GM19035 (cell line): Measurements from ENCODE around the gene CDKN2B.

ENCODE experiments used
- ATAC-seq: cut with Tn5 transposase; IDR thresholded peaks from one replicate; pipeline ENCODE4 v1.9.1; 2021; ENCODE audit not compliant: unreplicated experiment

Gene CDKN2B

DNA sequence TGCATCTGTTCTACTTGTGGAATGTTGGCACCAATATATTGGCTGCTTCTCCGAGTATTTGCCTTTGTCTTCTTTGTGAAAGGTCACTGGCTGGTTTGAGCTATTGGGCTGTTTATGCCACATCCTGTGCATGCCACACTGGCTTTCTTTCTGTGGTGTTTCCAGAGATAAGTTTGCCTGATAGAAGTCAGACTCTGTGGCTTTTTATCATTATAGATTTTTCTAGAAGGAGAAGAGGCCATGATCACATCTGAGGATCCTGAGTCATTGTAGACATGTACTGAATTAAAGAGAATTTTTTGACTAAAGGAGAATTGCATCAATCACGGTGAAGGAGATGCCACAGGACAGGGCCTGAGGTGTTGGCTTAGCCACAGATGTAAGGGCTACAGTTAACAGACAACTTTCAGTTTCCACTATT lies 26.5 kb upstream of the CDKN2B start:
- ATAC-seq, result no peak

DNA sequence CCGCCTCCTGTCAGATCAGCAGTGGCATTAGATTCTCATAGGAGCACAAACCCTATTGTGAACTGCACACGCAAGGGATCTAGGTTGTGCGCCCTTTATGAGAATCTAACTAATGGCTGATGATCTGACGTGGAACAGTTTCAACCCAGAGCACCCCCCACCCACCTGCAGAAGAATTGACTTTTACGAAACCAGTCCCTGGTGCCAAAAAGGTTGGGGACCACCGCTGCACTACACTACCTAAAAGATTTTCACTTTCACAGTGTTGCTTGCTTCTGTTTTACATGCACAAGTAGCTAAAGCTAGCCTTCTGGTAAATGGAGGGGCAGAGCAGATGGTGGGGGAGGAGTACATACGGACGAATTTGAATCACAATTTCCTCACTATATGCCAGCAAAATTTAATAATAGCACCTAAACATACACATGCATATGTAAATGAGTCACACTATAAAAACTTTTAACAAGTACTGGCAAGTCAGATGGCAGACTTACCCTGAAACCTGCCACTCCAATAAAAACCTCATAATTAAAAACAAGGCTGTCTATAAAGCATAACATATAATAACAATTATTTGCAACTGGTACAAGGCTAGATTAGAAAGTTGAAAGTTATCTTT lies 24.0 kb upstream of the CDKN2B start:
- ATAC-seq, result no peak

DNA sequence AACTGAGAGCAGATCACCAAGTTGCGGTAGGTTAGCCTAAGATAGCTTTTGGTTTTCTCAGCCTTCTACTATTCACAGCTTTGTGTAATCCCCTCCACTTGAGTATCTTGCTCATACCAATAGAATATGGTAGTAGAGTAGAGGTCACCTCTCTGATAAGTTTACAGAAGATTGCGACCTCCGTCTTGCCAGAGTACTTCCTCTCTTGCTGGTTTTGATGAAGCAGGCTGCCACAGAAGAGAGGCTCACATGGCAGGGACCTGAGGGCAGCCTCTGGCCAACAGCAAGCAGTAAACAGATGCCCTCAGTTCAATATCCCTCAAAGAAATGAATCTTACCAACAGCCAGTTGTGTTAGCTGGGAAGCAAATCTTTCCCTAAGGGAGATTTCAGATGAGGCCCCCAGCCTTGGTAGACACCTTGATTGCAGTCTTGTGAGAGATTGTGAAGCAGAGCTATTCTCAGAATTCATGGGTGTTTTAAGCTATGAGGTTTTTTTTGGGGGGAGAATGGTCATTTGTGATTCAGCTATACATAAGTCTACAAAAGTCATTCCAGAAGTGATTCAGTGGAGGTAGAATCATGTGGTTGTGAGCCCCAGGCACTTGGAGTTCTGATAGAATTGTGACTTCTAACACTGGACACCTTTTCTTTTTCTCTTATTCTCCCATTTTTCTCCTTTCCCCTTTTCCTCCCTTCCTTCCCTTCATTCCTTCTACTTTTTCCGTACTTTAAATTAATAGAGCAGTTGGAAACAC lies 22.7 kb upstream of the CDKN2B start:
- no peak for ATAC-seq

DNA sequence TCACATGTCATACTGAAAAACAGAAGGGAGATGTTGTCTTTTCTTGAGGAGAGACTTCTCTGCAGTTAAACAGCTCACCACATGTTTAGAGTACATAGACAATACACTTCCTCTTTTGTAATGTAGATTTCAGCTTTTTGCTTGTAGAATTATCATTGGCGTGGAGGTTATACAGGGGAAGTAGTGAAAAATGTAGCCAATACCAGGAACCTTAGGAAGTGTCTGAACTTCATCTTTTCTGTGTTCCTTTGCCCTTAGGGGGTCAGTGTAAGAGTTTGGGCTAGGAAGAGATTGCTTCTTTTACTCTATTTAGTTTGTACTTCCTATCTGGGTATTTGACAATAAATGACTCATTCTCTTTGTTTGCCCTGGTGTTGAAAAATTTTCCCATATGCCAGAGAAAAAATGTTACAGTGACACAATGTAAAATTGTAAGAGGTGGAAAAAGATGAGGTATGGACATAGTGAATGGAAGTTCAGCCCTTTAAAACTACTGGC lies 21.0 kb upstream of the CDKN2B start:
- peak; percentile 87 for ATAC-seq

DNA sequence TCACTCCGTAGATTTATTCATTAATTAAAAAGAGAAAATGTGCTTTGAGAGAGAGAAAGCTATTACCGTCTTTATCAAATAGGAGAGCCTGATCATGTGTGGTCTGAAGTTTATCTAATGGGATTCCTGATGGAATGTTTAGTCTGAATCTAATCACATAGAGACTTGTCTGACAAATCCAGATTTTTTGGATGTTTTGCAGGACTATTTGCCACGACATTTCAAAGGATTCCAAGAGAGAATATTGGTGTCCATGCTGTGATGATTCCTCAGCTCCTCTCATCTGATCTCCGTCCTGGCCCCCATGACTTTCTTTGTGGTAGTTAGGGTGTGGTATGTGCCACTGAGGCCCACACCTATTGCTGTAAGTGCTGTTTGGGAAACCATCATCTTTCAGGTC lies 20.1 kb upstream of the CDKN2B start:
- no peak for ATAC-seq

DNA sequence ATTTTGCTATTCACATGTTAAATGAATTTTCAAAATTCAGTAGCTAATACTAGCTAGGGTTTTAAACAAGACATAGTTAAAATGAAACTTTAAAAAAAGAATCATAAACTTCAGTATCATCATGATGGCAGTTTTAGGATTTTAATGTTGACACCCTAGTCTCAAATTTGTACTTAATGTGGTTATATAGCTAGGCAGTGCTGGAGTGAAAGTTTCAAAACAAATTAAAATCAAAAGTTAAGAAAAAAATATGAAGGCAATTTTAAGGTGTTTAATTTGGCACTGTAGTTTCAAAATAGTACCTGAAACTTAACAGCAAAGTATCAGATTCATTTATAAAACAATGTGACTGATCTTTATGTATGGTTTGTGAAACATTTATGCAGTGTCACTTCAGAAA lies 19.3 kb upstream of the CDKN2B start:
- no peak for ATAC-seq

DNA sequence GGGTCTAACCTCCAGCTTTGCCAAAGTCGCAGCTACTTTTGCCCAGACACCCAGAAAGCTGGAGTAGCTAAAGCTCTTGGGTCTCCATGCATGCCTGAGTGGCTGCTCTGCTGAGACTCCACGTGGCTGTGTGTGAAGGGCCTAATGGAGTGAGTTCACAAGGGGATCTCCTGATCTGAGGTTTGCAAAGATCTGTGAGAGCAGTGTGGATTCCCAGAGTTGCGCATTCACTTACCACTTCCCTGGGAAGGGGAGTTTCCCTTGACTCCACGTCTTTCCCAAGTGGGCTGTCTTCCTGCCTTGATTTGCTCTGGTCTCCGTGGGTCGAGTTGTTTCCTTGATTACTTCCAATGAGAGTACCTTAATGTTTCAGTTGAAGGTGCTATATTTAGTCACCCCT lies 17.6 kb upstream of the CDKN2B start:
- ATAC-seq, result no peak

DNA sequence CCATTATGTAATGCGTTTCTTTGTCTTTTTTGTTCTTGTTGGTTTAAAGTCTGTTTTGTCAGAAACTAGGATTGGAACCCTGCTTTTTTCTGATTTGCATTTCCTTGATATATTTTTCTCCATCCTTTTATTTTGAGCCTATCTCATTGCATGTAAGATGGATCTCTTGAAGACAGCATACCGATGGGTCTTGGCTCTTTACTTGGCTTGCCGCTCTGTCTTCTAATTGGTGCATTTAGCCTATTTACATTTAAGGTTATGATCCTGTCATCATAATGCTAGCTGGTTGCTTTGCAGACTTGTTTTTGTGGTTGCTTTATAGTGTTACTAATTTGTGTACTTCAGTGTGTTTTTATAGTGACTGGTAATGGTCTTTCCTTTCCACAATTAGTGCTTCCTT lies 13.3 kb upstream of the CDKN2B start:
- ATAC-seq, result no peak

DNA sequence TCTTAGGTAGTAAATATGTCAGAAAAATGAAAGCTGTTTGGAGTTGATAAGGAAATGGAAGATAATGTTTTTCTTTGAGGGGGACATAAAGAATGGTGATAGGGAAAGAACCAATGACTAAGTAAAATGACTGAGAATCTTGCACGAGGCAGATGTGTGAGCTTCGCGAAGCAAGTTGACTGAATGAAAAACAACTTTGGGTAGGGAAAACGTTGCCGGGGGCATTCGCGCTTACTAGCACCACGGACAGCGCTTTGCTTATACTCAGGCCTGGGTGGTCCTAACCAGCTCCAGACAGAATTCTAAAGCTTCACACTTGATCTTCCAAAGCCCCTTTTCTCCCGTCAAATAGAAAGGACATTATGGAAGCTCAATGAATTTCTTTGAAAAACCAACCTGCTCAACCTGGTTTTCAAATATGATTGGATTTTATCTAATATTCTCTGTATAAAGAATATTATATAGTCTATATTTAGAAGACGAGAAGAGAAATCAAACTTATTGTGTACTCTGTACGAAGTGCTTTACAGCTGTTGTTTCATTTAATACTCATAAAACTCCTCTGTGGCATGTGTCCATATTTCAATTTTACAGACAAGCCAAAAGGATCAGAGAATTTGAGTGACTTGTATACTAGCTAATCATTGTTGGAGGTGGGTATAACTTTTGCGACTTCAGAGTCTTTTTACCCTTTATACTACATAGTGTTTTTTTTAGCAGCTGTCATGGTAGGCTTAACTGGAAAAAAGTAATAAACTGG lies 1.9 kb upstream of the CDKN2B start:
- no peak for ATAC-seq

DNA sequence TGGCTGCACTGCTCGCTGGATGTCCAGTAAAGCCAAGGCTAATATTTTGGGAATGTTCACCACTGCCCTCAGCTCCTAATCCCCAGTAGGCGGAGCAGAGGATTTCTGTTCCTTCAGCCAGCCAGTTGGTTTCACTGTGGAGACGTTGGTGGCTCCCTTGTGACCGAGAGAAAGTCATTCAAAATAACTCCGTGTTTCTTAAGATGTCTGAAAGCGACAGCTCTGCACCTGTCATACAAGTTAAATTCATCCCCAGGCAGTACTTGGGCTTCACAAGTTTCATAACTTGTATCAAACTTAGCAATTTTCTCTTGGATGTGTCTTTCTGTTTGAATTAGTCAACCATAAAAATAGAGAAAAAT lies 382 bp upstream of the CDKN2B start:
- peak; percentile 55 for ATAC-seq

DNA sequence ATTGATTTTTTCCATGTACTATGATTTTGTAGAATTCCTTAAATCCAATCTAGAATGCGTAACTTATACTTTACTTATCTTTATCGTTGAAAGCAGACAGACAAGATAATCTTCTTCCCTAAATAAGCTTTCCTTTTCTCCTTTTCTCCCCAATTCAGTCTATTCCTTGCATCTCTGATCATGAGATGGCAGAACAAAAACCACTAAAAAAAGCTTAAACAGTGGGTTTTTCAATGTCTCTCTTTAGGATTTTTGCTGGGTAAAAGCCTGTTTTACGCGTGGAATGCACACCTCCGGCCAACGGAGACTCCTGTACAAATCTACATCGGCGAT lies 755 bp downstream of the CDKN2B start:
- ATAC-seq, result no peak

DNA sequence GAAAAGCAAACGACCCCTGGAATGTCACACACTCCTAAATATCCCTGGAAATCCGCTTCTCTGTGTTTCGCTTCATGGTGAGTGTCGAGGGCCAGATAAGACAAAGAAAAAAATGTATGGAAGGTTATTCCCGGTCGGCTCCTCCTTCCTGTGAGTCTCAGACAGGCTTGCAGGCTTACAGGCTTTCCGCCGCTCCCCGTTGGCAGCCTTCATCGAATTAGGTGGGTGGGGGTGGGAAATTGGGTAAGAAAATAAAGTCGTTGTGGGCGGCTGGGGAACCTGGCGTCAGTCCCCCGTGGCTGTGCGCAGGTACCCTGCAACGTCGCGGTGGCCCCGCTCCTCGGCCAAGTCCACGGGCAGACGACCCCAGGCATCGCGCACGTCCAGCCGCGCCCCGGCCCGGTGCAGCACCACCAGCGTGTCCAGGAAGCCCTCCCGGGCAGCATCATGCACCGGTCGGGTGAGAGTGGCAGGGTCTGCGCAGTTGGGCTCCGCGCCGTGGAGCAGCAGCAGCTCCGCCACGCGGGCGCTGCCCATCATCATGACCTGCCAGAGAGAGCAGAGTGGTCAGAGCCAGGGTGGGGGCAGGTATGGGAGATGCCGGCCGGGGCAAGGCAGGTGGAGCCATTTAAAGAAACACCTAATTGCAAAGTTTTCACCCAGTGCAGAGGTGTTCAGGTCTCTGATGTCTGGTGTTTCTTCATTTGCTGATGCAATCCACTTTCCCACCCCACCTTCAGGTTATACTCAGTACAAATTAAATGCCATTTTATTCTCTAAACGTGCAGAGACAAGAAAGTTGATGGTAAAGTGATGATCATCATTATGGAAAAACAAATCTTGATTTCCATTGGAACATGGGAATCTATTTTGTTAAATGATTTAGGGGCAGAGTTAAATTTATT lies 3.2 kb downstream of the CDKN2B start:
- no peak for ATAC-seq

DNA sequence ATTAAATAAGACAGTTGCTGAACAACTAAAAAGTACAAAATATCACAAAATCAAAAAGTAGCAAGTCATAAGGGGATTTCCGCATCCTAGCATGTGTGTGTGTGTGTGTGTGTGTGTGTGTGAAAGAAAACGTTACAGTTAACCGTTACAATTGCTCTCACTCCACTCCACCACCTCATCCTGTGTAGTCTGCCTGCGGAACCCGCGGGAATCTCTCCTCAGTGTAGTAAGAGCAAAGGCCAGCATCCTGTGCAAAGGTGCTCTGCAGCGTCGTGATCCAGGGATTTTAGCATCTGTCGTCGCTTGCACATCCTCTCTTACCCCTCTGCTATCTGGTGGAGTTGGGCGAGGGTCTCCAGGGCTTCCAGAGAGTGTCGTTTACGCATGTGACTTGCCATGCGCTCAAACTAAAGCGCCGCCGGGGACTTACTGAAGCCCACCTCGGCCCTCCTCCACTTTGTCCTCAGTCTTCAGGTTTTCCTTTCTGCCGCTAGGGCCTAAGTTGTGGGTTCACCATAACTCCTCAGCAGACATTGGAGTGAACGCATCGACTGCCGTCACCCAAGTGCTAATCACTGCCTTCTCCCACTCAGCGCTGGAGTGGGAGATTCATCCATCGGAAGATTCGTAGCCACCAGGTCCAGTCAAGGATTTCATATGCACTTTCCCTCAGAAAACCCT lies 3.9 kb downstream of the CDKN2B start:
- ATAC-seq, result no peak

DNA sequence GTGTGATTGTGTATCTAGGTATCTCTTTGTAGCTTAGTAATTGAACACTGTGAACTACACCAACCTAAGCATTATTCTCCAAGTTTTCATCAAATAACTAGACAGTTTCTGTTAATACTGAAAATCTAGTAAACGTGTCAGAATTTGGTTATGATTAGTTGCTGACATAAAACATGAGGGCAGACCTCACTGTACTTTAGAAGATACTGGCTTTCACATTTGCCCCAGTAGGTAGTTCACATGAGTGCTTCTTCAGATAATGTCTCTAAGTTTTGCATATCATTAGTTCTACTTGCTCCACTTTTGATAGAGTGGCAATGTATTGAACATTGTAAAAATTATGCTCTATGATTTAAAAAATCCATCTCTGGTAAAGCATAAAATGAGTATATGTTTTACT lies 7.1 kb downstream of the CDKN2B start:
- ATAC-seq, result no peak

DNA sequence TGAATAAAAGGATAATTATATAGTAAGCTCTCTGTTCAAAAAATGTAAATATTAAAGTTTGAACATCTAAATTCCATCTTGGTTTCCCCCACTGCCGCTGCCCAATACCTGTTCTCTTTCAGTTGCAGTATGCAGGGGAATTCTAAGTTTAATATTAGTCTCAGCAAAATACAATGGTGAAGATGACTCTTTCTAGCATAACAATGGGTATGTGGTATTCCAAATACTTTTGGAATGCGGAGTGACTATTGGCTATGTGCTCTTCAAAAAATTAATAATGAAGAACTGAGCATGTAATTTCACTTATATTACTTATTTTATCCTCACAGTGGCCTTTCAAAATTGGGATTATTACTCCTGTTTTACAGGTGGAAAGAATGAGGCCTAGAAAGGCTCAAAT lies 11.1 kb downstream of the CDKN2B start:
- no peak for ATAC-seq

DNA sequence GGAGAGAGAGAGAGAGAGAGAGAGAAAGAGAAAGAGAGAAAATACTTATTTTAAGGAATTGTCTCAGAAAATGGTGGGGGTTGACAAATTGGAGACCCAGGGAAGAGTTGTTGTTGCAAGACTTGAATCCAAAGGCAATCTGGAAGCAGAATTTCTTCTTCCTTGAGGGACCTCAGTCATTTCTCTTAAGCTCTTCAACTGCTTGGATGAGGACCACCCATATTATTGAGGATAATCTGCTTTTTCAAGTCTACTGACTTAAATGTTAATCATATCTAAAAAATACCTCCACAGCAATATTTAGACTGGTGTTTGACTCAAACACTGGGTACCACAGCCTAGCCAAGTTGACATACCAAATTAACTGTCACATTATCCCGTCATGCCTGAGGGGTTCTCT lies 11.6 kb downstream of the CDKN2B start:
- ATAC-seq, result no peak

DNA sequence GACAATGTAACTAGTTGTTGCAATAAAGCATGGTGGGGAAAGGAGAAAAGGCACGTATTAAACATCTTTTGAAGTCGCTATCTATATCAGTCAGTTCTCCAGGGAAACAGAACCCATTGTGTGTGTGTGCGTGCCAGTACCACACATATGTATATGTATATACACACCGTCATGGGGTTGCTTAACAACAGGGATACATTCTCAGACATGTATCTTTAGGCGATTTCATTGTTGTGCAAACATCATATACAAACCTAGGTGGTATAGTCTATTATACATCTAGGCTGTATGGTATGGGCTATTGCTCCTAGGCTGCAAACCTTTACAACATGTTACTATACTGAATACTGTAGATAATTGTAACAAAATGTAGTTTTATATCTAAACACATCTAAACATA lies 12.2 kb downstream of the CDKN2B start:
- no peak for ATAC-seq

DNA sequence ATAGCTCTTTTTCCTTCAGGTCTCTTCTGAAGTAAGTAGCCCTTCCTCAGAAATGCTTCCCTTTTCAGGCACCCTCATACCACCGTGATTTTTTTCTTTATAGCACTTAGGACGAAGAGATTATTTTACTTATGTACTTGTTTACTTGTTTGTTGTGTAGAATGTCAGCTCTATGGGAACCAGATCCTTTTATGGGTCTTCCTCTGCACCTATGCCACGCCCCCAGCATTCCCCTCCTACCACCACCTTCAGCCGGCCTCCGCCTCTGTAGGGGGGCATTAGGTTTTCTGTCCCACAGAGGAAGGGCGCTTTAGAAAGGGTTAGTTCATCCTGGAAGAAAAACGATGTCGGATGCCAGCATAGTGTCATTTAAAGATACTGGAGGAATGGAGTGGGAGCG lies 12.7 kb downstream of the CDKN2B start:
- no peak for ATAC-seq

DNA sequence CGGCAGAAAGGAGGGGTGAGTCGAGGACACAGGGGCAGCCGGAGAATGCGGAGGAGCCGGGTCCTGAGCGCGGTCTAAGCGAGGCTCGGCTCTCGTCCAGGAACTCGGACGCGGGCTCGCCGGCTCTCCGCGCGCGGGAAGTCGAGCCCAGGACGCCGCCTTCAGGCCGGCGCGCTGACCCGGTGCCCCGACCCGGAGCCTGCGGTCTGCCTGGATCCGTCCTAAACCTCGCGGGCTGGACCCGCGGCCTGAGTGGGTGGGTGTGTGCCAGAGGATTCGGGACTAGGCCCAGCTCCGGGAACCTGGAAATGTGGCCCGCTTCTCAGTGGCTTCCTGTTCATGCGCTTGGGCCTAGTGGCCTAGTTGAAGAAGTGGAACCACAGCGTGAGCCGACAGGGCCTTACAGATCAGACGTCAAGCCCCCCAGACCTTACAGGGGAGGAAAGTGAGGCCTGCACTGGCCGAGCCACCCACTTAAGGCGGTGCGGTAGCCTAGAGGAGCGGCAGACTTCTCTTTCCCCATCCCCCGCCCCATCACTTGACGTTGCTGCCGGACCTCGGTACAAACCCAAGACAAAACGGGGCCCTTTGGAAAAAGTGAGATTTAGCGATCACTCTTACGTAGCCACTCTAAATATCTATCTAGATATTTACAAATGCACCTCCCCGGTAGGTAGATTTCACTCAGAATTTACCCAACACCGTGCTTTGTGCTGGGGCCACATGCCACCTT lies 13.3 kb downstream of the CDKN2B start:
- peak; percentile 36 for ATAC-seq
